ENCODE measurements around the gene RASL12. TPM values are rescaled to one million over a fixed set of nuclear protein-coding genes. Genes with fewer than 3 reads are reported as not detected.
A peak's percentile ranks its signal among the peaks of the same experiment; 100 is the strongest.

RASL12 gene
- total RNA-seq, 4 donors from 2014 or later, result 41.4 to 83.5 (median 78.7) TPM

DNA sequence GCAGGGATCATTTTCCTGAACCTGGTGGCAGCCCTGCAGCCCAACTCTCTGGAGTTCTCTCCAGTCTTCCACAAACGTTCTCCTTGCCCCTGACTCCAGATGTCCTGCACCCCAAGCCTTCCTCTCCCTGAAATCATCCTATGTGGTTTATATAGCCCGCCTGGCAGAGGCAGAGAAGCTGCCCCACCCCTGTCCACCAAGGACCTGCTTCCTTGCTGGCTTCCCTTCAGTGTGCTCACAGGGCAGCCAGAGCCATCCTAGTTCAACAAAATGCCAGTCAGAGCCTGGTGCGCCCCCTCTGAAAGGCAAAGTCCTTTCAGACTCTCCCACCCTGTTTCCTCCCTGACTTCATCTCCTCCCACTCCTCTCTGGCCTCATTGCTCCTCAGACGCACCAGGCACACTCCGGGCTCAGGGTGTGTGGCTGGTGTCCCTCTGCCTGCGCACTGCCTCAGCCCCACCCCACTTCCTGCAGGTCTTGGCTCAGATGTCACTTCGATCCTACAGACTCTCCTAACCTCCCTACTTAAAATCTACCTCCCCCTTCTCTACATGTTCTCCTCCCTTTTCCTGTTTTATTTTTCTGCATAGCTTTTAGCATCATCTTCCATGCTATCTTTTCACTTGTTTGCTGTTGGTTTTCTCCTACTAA is 14.6 kb upstream of the RASL12 start:
- Histone ChIP-seq H3K9me3 (no peaks in the 10 kb centered on the region), H3K27me3 (peaks cover 0 to under 1% of the 10 kb centered on the region in 2 donors), H3K27ac (peak overlapping the region in 3 of 4 donors; percentile 48 to 84 (median 53)), H3K36me3 (no peaks in the 10 kb centered on the region), H3K4me3 (no peak overlapping the region), H3K4me1 (peaks cover 0 to 67% (median 28%) of the 10 kb centered on the region in 4 donors)
- WGBS, 2 donors, result 19 to 22% methylated on average over 7 of the region's 7 CpGs
- TF ChIP-seq, protein P1, sequence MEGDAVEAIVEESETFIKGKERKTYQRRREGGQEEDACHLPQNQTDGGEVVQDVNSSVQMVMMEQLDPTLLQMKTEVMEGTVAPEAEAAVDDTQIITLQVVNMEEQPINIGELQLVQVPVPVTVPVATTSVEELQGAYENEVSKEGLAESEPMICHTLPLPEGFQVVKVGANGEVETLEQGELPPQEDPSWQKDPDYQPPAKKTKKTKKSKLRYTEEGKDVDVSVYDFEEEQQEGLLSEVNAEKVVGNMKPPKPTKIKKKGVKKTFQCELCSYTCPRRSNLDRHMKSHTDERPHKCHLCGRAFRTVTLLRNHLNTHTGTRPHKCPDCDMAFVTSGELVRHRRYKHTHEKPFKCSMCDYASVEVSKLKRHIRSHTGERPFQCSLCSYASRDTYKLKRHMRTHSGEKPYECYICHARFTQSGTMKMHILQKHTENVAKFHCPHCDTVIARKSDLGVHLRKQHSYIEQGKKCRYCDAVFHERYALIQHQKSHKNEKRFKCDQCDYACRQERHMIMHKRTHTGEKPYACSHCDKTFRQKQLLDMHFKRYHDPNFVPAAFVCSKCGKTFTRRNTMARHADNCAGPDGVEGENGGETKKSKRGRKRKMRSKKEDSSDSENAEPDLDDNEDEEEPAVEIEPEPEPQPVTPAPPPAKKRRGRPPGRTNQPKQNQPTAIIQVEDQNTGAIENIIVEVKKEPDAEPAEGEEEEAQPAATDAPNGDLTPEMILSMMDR (IDR thresholded peaks at IDR 0.05), result no peak
- no peak for TF ChIP-seq POLR2A (IDR thresholded peaks at IDR 0.05)
- TF ChIP-seq EP300 (IDR thresholded peaks at IDR 0.05), result no peak
- no peak for DNase-seq (ENCODE audit: low spot score in 2 of 2)

DNA sequence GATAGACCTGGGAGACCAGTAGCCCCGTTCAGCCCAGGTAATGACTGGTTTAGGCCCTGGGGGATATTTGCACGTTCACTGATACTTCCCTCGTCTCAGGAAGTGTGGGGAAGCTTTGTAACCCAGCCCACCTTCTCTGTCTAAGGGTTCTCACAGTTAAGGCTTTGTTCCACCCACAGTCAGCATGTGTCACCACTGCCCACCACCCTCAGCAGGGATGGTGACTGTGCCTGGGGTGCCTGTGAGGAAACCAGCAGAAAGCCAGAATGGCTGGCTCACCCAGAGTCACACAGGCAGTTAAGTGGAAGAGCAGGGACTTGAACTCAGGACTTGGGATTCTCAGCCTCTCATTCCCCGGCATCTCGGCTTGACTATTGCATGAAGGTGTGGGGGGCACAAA is 14.0 kb upstream of the RASL12 start:
- peaks cover 0 to 3% of the 10 kb centered on the region in 2 donors for H3K27me3 ChIP-seq
- H3K27ac ChIP-seq, result peak overlapping the region in 2 of 4 donors; percentile 53 to 84
- no peak for TF ChIP-seq POLR2A (IDR thresholded peaks at IDR 0.05)
- no peak for TF ChIP-seq EP300 (IDR thresholded peaks at IDR 0.05)
- TF ChIP-seq, protein P1 (IDR thresholded peaks at IDR 0.05), result no peak
- H3K36me3 ChIP-seq, result no peaks in the 10 kb centered on the region
- no peak for DNase-seq (ENCODE audit: low spot score in 2 of 2)
- 55 to 65% methylated on average over 5 of the region's 5 CpGs for WGBS, 2 donors
- peaks cover 0 to 60% (median 28%) of the 10 kb centered on the region in 4 donors for H3K4me1 ChIP-seq
- H3K9me3 ChIP-seq, result no peaks in the 10 kb centered on the region
- no peak overlapping the region for H3K4me3 ChIP-seq

DNA sequence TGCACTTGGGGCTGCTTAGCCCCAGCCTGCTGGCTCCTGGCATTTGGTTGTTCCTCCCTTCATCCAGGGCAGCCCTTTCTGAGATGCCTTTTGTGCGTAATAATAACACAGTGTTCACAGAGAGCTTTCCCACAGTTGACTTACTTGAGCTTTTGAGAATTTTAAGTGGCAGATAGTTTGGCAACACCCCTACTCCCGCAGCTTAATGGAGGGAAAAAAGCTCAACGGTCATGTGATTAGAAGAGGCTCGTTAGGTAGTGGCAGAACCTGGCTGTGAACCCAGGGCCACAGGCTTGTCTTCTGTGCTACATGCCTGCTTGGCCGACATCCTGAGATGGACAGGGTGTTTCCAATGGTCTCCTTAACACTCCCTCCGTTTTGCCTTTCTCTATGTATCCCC is 13.5 kb upstream of the RASL12 start:
- 36 to 39% methylated on average over 6 of the region's 6 CpGs for WGBS, 2 donors
- TF ChIP-seq, protein P1 (IDR thresholded peaks at IDR 0.05), result no peak
- TF ChIP-seq POLR2A (IDR thresholded peaks at IDR 0.05) (no peak), EP300 (IDR thresholded peaks at IDR 0.05) (no peak)
- DNase-seq (ENCODE audit: low spot score in 2 of 2), result no peak

DNA sequence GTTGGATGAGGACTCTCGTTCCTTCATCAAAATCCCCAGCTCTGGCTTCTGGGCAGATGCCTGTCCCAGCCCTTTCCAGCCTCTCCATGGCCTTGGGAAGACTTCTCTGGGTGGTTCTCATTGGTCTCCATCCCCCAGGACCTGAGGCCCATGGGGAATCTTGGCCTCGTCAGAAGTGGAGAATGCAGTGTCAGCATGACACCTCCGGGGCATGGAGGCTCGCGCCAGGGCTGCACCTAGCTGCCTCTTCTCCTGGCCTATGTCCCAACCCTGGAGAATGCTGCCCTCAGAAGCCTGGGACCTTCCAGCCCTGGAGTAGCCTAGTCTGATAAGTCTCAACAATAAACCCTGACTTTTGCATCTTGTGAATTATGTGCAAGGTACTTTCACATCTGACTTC is 11.8 kb upstream of the RASL12 start:
- Histone ChIP-seq H3K27ac (no peak overlapping the region), H3K9me3 (no peaks in the 10 kb centered on the region), H3K27me3 (peaks cover 0 to 3% of the 10 kb centered on the region in 2 donors), H3K4me1 (peaks cover 0 to 41% (median 21%) of the 10 kb centered on the region in 4 donors), H3K36me3 (no peaks in the 10 kb centered on the region), H3K4me3 (no peak overlapping the region)
- 88 to 90% methylated on average over 5 of the region's 5 CpGs for WGBS, 2 donors
- DNase-seq (ENCODE audit: low spot score in 2 of 2), result no peak
- TF ChIP-seq EP300 (IDR thresholded peaks at IDR 0.05), result no peak
- TF ChIP-seq POLR2A (IDR thresholded peaks at IDR 0.05), result no peak
- TF ChIP-seq, protein P1 (IDR thresholded peaks at IDR 0.05), result no peak

More for the DNA sequence above, 13.5 kb upstream of the RASL12 start:
- Histone ChIP-seq H3K4me1 (peaks cover 0 to 57% (median 28%) of the 10 kb centered on the region in 4 donors), H3K9me3 (no peaks in the 10 kb centered on the region), H3K36me3 (no peaks in the 10 kb centered on the region), H3K27ac (peak overlapping the region in 2 of 4 donors; percentile 53 to 84), H3K27me3 (peaks cover 0 to 3% of the 10 kb centered on the region in 2 donors), H3K4me3 (no peak overlapping the region)

DNA sequence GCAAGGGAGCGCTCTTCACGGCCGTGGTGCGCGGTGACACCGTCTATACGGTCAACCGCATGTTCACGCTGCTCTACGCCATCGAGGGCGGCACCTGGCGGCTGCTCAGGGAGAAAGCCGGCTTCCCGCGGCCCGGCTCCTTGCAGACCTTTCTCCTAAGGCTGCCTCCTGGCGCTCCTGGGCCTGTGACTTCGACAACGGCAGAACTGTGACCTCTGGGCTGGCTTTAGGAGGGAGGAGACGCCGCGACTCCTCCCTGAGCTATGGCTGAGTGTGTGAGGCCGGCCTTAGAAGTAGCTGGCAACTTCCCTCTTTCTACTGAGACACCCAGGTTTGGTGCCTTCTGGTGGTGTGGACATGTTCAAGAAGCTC is 10.2 kb upstream of the RASL12 start:
- peaks cover 0 to 32% (median 18%) of the 10 kb centered on the region in 4 donors for H3K4me1 ChIP-seq

More for the DNA sequence above, 10.2 kb upstream of the RASL12 start:
- Histone ChIP-seq H3K4me3 (peak overlapping the region in 1 of 4 donors; percentile 17), H3K27ac (no peak overlapping the region), H3K9me3 (no peaks in the 10 kb centered on the region), H3K36me3 (no peaks in the 10 kb centered on the region), H3K27me3 (peaks cover 0 to 3% of the 10 kb centered on the region in 2 donors)
- TF ChIP-seq, protein P1 (IDR thresholded peaks at IDR 0.05), result peak; percentile 30 to 84 (median 60)
- TF ChIP-seq EP300 (IDR thresholded peaks at IDR 0.05), result no peak
- 18 to 40% methylated on average over 22 to 23 of the region's 24 CpGs for WGBS, 2 donors
- DNase-seq (ENCODE audit: low spot score in 2 of 2), result peak; percentile 44 to 57
